Esophagus muscularis mucosa (tissue), 4 donors: Measurements from ENCODE around the gene IPCEF1. TPM values are rescaled to one million over a fixed set of nuclear protein-coding genes. Genes with fewer than 3 reads are reported as not detected.

Experiments used
- DNase-seq: peaks from one replicate; pipeline ENCODE4 v3.0.0-alpha.2; 2017; ENCODE audit errors: extremely low spot score
- H3K27ac ChIP-seq, 4 donors: fragments of 200-600 bp; sonication (generic); replicated peaks in 1 of 4; 1 replicate in 3 of 4; 2 replicates in 1 of 4; pipeline ENCODE4 v1.5.1; 2016 to 2019; ENCODE audit warnings: mild to moderate bottlenecking in 1 of 4
- H3K27me3 ChIP-seq, 4 donors: fragments of 200-600 bp; sonication (generic); one replicate each; pipeline versions ENCODE4 v1.5.1 to v1.6.0; 2016 to 2019
- H3K36me3 ChIP-seq, 4 donors: fragments of 200-600 bp; sonication (generic); one replicate each; pipeline ENCODE4 v1.5.1; 2016 to 2019
- H3K4me1 ChIP-seq, 4 donors: fragments of 200-600 bp; sonication (generic); one replicate each; pipeline ENCODE4 v1.5.1; 2016 to 2019
- H3K4me3 ChIP-seq, 4 donors: fragments of 200-600 bp; sonication (generic); 1 replicate in 2 of 4; 2 replicates in 2 of 4; pipeline ENCODE4 v1.5.1; 2016 to 2019; ENCODE audit warnings: mild to moderate bottlenecking in 4 of 4, moderate library complexity in 1 of 4
- H3K9me3 ChIP-seq, 4 donors: fragments of 200-600 bp; sonication (generic); 1 replicate in 3 of 4; 2 replicates in 1 of 4; pipeline ENCODE4 v1.5.1; 2016 to 2019
- CTCF ChIP-seq, 3 experiments: fragments of 200-600 bp in 2 of 3; fragments of 450-650 bp in 1 of 3; sonication (generic) in 2 of 3; IDR thresholded peaks; one replicate each; pipeline ENCODE4 v1.5.1; 2017 to 2019; ENCODE audit warnings: antibody characterized with exemption in 3 of 3, mild to moderate bottlenecking in 2 of 3, moderate library complexity in 1 of 3
- EP300 ChIP-seq: sonication (generic); formaldehyde crosslinking; IDR thresholded peaks from one replicate; pipeline ENCODE4 v1.6.1; 2017; ENCODE audit warnings: antibody characterized with exemption
- POLR2A ChIP-seq: fragments of 450-650 bp; IDR thresholded peaks from one replicate; pipeline ENCODE4 v1.6.1; 2017; ENCODE audit warnings: antibody characterized with exemption, moderate library complexity, mild to moderate bottlenecking, low read depth
- POLR2AphosphoS5 ChIP-seq, 2 donors: sonication (generic); formaldehyde crosslinking; IDR thresholded peaks; one replicate each; pipeline ENCODE4 v1.6.1; 2017; ENCODE audit warnings: antibody characterized with exemption in 2 of 2
- WGBS: methylation state at CpG from one replicate; pipeline ENCODE4 v1.1.5; 2018; 5-methylcytosine and 5-hydroxymethylcytosine counted together
- intact Hi-C: fragments of 100-400 bp; cut with DNase I; formaldehyde crosslinking; loops from one replicate; pipeline ENCODE4 v1.15.1; 2023
- total RNA-seq, 4 donors: library from RNA; depleted of rRNA; stranded (reverse); fragments of >200 nt; gene quantifications; one replicate each; pipeline versions ENCODE4 v1.1.0 to v1.2.1, GENCODE V29; 2016

The IPCEF1 gene
- total RNA-seq, 4 donors from 2014 or later: 0.63 to 2.7 (median 1.2) TPM

GRCh38 chr6:154257067-154257466 lies 99.5 kb downstream of the IPCEF1 start:
- H3K27ac ChIP-seq: no peak overlapping the region
- WGBS: 74% methylated on average over 1 of the region's 1 CpG

GRCh38 chr6:154252678-154253077 lies 103.9 kb downstream of the IPCEF1 start:
- TF ChIP-seq POLR2AphosphoS5 (IDR thresholded peaks at IDR 0.05) (no peak), EP300 (no peak), POLR2A (no peak), CTCF (IDR thresholded peaks at IDR 0.05) (no peak)
- Histone ChIP-seq H3K4me3 (no peak overlapping the region), H3K27ac (no peak overlapping the region), H3K9me3 (peaks cover 0 to 9% (median 0%) of the 10 kb centered on the region in 4 donors), H3K27me3 (no peaks in the 10 kb centered on the region), H3K36me3 (no peaks in the 10 kb centered on the region), H3K4me1 (peaks cover 0 to 2% (median 0%) of the 10 kb centered on the region in 4 donors)
- WGBS: 63% methylated on average over 3 of the region's 3 CpGs
- intact Hi-C loops: no loop called here
- no peak for DNase-seq

More at GRCh38 chr6:154257067-154257466, 99.5 kb downstream of the IPCEF1 start:
- intact Hi-C loops: no loop called here
- Histone ChIP-seq H3K9me3 (peaks cover 0 to 9% (median 0%) of the 10 kb centered on the region in 4 donors), H3K4me3 (no peak overlapping the region), H3K4me1 (peaks cover 0 to 2% (median 0%) of the 10 kb centered on the region in 4 donors), H3K27me3 (no peaks in the 10 kb centered on the region), H3K36me3 (no peaks in the 10 kb centered on the region)
- no peak for TF ChIP-seq CTCF (IDR thresholded peaks at IDR 0.05)
- TF ChIP-seq POLR2A: no peak
- TF ChIP-seq POLR2AphosphoS5 (IDR thresholded peaks at IDR 0.05): no peak
- no peak for TF ChIP-seq EP300
- DNase-seq: no peak

- Histone ChIP-seq H3K27ac (no peak overlapping the region), H3K36me3 (no peaks in the 10 kb centered on the region), H3K4me3 (no peak overlapping the region), H3K9me3 (peaks cover 0 to 9% (median 0%) of the 10 kb centered on the region in 4 donors), H3K4me1 (peaks cover 0 to 3% (median 0%) of the 10 kb centered on the region in 4 donors), H3K27me3 (no peaks in the 10 kb centered on the region)
- no peak for DNase-seq
- WGBS: 78% methylated on average over 4 of the region's 4 CpGs
- no peak for TF ChIP-seq POLR2A
- TF ChIP-seq EP300: no peak
- TF ChIP-seq CTCF (IDR thresholded peaks at IDR 0.05): no peak
- no peak for TF ChIP-seq POLR2AphosphoS5 (IDR thresholded peaks at IDR 0.05)
- intact Hi-C loops: no loop called here
These were observed 105.5 kb downstream of the IPCEF1 start for GRCh38 chr6:154251116-154251515.

GRCh38 chr6:154249499-154250298 lies 106.9 kb downstream of the IPCEF1 start:
- TF ChIP-seq POLR2AphosphoS5 (IDR thresholded peaks at IDR 0.05): no peak
- TF ChIP-seq CTCF (IDR thresholded peaks at IDR 0.05): no peak
- TF ChIP-seq EP300: no peak
- no peak for TF ChIP-seq POLR2A
- 78% methylated on average over 8 of the region's 8 CpGs for WGBS
- no peaks in the 10 kb centered on the region for H3K27me3 ChIP-seq
- H3K36me3 ChIP-seq: no peaks in the 10 kb centered on the region
- H3K27ac ChIP-seq: no peak overlapping the region
- peaks cover 0 to under 1% (median 0%) of the 10 kb centered on the region in 4 donors for H3K9me3 ChIP-seq
- no peak overlapping the region for H3K4me3 ChIP-seq
- H3K4me1 ChIP-seq: peaks cover 0 to 3% (median 0%) of the 10 kb centered on the region in 4 donors
- intact Hi-C loops: no loop called here
- DNase-seq: no peak
